Stimulated activated CD4-positive, alpha-beta T cell treated with anti-CD3 and anti-CD28 coated beads, Interleukin-4, amount 100 ng/mL, for 24 hours (primary cell): Measurements from ENCODE around the gene KRT1.

Experiments used
- DNase-seq: peaks from one replicate; pipeline ENCODE4 v3.0.0-alpha.2; 2020

The KRT1 gene

DNA sequence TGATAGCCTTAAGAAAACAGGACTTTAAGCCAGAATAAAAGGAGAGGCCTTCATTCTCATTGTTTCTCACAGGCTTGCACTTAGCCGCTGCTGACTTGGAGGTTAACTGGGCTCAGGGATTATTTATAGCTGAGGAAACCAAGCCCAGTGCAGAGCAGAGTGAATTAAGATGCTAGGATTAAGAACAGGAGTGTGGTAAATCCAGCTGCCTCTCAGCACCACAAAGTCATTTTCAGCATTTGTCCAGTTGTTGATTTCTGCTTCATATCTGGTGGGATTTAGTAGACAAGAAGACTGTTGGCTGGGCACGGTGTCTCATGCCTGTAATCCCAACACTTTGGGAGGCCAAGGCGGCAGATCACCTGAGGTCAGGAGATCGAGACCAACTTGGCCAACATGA is 47.6 kb downstream of the KRT1 start:
- no peak for DNase-seq

DNA sequence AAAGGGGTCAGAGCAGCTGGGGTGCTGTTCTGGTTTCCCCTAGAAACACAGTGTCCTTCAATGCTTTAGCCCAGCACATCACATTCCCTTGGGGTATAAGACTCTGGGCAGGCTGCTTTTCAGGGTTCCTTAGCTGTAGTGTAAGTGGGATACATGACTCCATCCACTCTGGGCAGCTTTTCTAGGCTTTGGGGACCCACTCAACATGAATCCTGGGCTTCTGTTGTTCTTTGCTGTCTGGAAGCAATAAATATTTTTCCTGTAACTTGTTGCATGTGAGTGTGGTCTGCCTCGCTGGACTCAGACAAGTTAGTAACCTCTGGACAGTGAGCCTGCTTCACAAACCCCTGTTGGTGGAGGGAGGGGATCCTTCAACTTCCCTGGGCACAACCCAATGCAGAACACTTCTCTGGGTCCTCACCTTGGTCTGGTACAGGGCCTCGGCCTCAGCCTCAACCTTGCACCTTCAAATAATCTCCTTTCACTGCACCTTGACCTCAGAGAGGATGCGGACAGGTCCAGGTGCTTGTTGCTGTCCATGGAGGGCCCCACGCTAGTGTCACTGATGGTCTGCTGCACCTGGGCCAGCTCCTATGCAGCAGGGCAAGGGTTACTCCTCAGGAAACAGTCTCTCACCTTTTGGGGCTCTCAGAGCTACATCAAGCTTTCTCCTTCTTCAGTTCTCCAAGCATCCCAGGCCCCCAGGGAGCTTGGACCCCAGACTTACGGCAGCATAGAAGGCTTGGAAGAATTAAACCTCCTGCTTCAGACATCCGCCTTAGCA is 48.3 kb downstream of the KRT1 start:
- no peak for DNase-seq

DNA sequence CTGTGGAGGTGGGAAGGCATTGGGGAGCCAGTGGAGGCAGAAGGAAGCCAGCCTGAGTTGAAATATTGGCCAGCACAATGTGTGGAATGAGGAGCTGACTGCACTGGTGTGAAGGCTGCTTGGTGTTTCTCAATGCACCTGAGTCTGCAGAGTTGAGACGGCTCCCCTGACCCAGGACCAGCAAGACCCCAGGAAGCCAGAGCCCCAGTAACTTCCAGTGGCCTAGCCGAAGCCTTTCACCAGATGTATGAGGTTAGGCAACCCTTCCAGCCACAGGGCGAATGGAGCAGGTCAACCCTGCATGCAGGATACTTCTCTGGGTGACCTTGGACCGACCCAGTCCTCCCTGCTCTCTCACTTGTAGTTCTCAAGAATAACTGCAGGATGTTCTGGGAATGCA is 48.9 kb downstream of the KRT1 start:
- no peak for DNase-seq

DNA sequence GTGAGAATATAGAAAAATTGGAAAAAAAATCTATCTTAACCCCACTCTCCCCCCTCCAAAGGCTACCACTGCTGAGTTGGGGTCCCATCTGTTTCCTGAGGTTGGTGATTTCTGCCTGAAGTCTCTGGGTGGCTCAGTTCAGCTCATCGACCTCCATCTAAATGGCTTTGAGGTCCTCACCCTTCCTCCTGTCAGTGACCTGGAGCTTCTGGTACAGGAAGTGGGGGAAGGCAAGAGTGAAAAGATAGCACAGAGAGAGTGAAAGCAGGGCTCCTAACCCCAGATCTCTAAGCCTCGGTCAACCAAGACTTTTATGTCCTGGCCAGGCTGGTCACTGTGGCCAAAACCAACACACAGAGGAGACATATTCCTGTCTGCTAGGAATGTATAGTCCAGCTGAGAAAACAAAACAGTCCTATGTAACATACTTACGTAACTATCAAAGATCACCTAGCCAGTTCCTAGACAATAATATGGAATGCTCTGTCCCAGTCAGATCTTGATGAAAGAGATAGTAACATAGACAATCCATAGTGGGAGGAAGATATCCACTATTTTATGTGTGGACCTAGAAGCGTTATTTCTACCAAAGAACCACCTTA is 49.5 kb downstream of the KRT1 start:
- DNase-seq, result no peak

DNA sequence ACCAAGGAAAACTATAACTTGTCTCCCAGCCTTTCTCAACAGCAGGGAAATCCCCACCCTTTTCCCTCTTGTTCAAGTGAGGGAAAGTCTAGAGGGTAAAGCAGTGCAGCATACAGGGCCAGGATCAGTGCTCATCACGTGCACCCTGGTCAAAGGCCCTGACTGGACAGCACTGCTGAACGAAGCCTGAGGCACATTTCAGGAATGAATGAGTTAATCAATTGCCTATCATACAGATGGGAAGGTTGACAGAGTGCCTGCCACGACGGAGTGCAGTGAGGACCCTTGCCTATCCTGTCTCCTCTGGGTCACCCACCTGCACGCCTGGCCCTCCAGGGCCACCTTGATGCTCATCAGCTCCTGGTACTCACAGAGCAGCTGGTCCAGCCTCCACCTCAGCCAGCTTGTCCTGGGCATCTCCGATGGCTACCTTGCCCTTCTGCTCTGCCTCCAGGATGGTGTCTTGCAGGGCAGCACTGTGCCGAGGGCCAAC is 50.2 kb downstream of the KRT1 start:
- no peak for DNase-seq

DNA sequence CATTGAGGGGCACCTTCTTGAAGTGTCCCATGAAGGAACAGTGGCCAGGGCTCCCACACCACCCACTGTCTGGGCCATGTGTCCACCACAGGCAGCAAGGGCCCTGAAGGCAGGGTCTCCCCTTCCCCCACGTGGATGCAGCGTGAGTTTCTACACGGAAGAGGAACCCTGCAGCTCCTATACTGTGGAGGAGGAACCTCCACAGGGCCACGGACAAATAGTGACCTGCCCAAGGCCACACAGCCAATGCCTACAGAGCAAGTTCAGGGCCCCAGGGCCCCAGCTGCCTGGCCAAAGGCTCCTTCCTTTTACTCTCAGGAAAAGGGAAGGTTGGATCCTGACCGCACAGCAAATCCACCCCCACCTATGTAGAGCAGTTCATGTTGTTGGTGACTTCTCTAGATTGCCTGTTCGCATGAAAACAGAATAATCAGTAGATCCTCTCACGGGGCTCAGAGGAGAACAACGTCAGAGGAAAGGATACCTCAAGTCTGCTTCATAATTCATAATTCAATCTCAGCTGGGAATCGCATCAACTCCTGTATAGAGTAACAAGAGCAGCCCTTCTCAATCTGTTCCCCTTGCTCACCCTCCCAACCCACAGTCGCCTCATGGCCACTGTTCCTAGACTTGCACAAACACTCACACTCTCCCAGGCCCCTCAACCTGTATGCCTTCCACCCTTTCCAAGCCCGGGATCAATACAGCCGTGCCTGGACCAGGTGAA is 50.8 kb downstream of the KRT1 start:
- DNase-seq, result no peak

DNA sequence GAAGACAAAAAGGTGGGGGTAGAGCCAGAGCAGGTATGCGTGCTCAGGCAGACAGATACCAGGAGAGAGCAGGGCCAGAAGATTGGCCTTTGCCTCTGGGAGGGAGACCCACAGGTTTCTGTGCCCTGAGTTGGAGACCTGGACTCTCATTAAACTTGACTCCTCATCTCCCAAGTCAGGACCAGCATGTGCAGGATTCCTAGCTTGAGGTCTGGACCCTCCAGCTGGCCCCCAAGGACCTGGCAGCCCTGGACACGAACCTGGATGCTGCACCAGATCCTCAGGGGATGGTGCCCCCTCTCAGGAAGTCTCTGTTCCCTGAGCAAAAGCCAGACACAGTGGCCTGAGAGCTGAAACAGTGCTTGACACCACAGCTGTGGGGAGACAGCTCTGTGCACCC is 51.4 kb downstream of the KRT1 start:
- no peak for DNase-seq

DNA sequence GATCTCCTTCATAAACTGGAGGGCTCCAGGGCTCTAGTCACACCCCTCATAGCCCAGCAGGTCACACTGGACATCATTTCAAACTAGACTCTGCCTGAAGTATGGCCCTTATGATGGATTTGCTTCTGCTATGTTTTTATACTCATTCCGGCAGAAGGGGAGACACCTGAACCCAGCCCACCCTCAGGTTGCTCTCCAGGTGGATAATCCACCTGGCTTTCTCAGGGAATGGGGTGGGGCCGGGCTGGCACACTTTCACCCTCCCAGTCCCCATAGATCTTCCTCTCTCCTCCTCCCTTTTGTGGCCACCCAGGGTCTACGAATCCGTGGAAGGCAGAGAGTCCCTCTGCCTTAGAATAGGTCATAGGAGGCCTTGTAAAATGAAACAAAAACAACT is 52.1 kb downstream of the KRT1 start:
- no peak for DNase-seq

DNA sequence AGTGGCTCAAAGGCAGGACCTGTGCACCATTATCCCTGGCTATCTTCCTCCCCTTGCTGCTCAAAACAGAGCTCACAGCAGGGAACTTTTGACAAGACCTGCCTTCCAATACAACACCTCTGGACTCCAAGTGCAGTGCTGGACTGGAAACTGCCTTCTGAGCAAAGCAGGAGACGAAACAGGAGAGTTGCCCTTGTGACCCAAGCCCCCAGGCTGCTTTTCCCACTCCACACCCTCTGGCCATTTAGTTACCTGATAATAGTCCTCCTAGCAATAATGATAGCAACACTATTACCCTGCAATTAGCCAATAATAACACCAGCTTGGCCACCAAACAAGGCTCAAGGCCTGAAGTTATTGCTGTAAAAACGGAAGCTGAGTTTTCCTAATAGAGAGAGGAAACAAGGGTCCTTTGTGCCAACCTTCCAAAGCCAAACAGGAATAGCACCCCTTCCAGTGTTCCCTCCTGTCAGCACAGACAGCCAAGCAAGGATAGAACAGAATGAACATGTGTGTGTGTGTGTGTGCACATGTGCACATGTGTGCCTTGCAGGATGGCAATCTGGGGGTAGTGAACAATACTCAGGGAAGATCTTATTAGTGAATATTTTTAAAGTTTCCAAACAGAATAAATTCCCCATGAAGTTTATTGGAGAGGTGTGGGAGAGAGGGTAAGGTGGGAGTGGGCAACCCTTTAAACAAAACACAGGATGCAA is 52.7 kb downstream of the KRT1 start:
- no peak for DNase-seq
